HPDE6-E6E7 (cell line): Measurements from ENCODE around the gene MLST8.
A peak's percentile ranks its signal among the peaks of the same experiment; 100 is the strongest.
"Not testable (repeated sequence)": the region's sequence is repeated elsewhere in the genome, so short reads cannot be mapped to it uniquely, and the experiment has no call there.

Experiments used
- DNase-seq: peaks from one replicate; pipeline ENCODE4 v3.0.0; 2011; ENCODE audit warnings: missing footprints; ENCODE audit errors: extremely low spot score

The MLST8 gene

DNA sequence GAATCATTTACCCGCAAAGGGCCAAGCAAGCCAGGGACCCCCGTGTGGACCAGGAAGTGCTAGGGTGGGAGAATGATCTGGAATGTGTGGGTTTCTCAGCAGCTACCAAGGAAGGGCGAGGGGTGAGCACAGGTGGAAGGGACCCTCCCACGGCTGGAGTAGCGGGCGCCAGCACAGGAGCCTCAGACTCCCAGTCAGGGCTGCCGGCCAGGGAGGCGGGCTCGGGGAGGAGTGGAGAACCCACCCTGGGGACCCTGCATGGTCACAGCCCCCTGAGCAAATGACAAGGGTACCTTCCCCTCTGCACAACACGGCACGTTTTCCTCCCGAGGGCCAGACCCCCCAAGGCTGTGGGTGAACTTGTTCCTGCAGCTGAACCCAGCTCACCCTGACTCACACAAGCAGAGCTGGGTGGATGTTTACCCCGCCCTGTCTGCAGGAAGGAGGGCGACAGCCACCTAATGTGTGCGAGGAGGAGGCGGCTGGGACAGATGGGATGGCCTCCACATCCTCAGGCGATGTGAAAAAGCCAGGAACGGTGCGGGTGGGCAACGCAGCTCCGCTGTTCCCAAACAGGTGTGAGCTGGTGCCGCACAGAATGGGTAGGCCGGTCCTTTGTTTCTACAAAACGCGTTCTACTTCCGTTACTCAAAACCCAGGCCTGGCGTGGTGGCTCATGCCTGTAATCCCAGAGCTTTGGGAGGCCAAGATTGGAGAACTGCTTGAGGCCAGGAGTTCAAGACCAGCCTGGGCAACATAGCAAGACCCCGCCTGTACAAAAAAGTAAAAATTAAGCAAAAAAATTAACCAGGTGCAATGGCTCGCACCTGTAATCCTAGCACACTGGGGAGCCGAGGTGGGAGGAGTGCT lies 39.9 kb downstream of the MLST8 start:
- no peak for DNase-seq

DNA sequence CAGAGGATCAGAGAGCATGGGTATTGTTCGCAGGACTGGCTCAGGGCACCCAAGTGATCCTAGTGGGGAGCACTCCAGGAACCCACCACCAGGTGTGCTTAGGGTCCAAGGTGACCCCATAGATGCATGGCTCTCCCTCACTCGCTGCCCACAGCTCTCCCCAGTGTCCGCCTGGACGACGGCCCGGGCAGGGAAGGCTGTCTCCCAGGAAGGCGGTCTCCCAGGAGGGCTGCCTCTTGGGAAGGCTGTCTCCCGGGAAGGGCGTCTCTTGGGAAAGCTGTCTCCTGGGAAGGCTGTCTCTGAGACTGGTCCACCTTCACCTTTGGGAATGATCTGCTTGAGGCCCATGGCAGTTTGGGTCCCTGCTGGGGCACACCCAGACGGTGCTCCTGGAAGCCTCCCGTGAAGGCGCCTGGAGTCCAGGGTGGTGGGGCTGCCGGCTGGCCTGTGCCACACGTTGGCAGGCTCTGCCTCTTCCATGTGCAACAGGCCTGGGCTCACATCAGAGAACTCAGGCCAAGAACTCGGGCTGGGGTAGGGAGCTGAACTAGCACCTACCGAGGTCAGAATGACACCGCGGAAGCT lies 41.1 kb downstream of the MLST8 start:
- no peak for DNase-seq

DNA sequence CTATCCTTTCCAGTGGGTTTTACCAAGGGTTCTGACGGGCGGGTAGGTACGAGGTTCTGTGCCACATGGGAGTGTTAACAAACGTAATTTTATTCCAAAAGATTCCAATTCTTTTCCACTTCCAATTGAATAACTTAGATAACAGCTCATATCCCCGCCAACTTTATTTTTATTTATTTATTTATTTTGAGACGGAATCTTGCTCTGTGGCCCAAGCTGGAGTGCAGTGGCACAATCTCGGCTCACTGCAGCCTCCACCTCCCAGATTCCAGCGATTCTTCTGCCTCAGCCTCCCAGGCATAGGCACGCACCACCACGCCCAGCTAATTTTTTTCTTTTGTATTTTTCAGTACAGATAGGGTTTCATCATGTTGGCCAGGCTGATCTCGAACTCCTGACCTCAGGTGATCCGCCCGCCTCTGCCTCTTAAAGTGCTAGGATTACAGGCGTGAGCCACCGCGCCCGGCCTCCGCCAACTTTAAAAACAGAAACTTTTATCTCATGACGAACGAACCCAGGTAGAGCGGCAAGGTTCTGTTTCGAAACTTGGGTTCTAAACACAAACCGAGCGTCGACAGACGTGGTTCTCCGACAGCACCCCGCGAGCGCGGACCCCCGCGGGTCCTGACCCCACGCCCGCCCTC lies 45.5 kb downstream of the MLST8 start:
- no peak for DNase-seq

DNA sequence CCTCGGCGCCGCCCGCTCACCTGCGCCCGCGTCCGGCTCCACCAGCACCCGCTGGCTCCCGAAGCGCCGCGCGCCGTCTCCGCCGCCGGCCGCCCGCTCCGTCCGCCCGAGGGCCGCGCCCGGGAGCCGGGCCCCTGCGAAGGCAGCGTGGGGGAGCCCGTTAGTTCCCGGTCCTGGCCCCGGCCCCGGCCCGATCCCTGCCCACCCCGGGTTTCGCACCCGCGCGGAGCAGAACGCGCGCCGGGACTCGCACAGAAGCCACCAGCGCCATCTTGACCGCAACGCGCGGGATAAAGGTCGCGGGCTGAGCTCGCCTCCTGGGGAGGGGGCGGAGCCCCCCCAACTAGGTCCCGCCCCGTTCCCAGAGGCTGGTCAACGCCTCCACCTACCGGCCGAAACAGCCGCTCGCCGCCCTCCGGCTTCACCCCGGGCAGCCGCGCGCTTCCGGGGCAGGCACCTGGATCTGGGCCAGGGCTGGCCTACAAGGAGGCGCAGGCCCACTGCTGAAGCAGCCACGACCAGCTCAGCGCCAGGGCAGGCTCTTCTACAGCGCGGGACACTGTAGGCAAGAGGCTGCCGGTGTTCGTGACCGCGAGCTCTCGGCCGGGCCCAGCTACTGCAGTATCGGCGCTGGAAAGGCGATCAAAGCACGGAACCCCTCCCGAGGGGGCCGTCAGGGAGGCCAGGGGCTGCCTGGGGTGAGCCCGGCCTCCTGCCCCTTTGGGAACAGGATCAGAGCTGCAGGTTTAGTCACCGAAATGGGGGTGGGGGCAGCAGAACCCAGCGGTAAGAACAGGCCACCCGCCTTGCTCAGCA lies 46.2 kb downstream of the MLST8 start, which contains the start of gene ECI1:
TSS of gene ECI1 (minus strand) at position 292 of the 816 bp plus-strand sequence. CDS start at position 271, 21 bp downstream.
- DNase-seq, result peak; percentile 97

DNA sequence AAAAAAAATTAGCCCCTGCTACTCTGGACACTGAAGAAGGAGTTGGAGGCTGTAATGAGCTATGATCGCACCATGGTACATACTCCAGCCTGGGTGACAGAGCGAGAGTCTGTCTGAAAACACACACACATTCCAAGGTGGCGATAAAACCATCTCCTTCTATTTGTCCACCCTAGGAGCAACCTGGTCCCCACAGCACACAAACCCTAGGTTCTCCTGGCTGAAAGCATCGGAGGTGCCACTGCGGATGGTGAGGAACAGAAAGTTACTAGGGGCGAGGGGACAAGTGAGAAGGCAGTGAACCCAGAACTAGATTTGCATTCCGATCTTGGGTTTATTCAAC lies 47.5 kb downstream of the MLST8 start:
- no peak for DNase-seq

DNA sequence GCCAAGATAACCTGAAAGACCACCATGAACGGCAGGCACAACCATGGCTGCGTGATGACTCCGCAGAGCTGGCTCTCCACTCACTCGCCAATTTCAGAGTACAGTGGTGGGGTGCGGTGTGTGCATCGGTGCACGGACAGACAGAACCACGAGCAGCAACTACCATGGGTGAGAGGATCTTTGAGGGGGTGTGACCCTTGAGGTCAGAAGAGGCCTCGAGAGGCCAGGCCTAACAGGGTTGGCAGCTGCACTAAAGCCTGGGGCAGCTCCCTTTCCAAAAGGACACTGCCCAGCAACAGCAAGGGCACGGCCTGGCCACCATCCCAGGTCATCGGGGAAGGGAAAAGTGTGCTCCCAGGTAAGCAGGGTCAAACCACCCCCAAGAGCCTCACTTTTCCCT lies 48.0 kb downstream of the MLST8 start:
- DNase-seq, result no peak

DNA sequence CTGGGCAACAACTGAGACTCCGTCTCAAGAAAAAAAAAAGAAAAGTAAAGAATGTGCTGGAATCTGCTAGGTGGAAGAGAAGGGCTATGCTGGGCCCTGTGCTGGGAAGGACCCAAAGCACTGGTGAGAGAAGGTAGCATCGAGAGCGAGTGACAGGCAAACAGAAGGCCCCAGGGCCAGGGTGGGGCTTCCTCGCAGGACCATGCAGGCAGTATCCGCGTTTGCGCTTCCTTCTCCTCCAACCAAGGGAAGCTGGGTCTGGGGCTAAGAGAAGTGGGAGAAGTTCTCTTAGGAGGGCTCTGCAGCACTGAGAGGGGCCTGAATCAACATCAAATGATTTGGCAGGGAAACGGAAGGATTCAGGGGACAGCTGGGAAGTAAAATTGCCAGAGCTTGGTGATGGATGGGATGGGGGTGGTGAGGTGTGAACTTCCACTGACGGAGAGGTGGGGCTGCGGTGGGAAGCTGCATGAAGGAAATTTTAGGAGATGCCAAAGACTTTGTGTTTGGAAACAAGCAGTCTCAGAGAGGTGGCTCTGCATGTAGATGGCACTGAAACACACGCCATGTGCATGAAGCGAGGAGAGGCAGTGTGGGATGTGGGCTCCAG lies 51.4 kb downstream of the MLST8 start:
- DNase-seq, result no peak

DNA sequence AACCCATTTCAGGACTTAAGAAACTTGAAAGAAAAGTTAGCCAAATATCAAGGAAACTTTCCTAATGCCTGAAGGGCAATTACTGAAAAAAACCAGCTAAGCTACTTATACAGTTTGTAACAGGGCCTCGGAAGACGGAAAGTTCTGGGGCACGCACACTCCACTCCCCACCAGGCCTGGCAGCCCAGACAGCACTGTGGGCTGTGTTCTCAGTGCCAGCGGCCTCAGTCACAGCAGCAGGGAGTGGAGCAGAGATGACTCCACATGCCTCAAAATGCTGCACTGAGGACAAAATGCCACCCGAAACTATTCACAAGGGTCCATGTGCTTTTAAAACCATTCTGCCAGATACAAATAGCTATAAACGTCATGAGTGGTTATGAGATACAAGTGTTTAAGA lies 52.5 kb downstream of the MLST8 start:
- no peak for DNase-seq

DNA sequence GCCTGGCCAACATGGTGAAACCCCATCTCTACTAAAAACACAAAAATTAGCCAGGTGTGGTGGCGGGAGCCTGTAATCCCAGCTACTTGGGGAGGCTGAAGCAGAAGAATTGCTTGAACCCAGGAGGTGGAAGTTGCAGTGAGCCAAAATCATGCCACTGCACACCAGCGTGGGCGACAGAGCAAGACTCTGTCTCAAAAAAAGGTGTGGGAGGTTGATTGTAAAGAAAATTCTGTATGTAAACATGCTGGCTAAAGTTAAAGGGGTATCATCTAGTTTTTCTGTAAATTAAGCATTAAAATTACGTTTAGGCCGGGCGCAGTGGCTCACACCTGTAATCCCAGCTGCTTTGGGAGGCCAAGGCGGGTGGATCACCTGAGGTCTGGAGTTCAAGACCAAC lies 53.3 kb downstream of the MLST8 start:
- not testable (repeated sequence) for DNase-seq
